ENCODE results near the gene SCP2.

The SCP2 gene

GRCh38 chr1:53070621-53071020 lies 143.5 kb downstream of the SCP2 start:
- no peaks in the 10 kb centered on the region for H3K9me3 ChIP-seq (ENCODE audit: control extremely low read depth in 1 of 5, control insufficient read depth in 4 of 5, insufficient read depth in 2 of 5, low read depth in 1 of 5, low read length in 4 of 5)
- no peaks in the 10 kb centered on the region for H3K36me3 ChIP-seq (ENCODE audit: control insufficient read depth in 4 of 4, insufficient read depth in 4 of 4, low read length in 3 of 4)
- ChIA-PET CTCF (no interaction called here), POLR2A (interaction anchor here (0.7 kb wide), 1 partner anchor 153 kb away, joined by 3 read pairs; no protein-coding TSS in a partner anchor)
- no peak overlapping the region for H3K27ac ChIP-seq (ENCODE audit: insufficient read depth in 1 of 2, low read depth in 1 of 2, low read length in 2 of 2, poor library complexity in 1 of 2, severe bottlenecking in 2 of 2)
- no peak overlapping the region for H3K4me3 ChIP-seq (ENCODE audit: control insufficient read depth in 1 of 7, extremely low read depth in 1 of 7, insufficient read depth in 4 of 7, low read depth in 2 of 7, low read length in 6 of 7)
- 100% methylated on average over 7 of the region's 12 CpGs for WGBS (ENCODE audit: insufficient coverage)
- peaks cover 0 to under 1% (median 0%) of the 10 kb centered on the region in 5 experiments for H3K27me3 ChIP-seq (replicated peaks in 2 of 5; ENCODE audit: control insufficient read depth in 4 of 5, insufficient read depth in 5 of 5, low read length in 4 of 5)
- no peak for DNase-seq
- H3K4me1 ChIP-seq (ENCODE audit: control extremely low read depth in 1 of 4, control insufficient read depth in 4 of 4, insufficient read depth in 4 of 4, low read length in 3 of 4) = no peaks in the 10 kb centered on the region

GRCh38 chr1:53071167-53071865 lies 144.2 kb downstream of the SCP2 start:
- H3K27ac ChIP-seq (ENCODE audit: insufficient read depth in 1 of 2, low read depth in 1 of 2, low read length in 2 of 2, poor library complexity in 1 of 2, severe bottlenecking in 2 of 2) = no peak overlapping the region
- WGBS (ENCODE audit: insufficient coverage) = 96% methylated on average over 15 of the region's 17 CpGs
- no peak overlapping the region for H3K4me3 ChIP-seq (ENCODE audit: control insufficient read depth in 1 of 7, extremely low read depth in 1 of 7, insufficient read depth in 4 of 7, low read depth in 2 of 7, low read length in 6 of 7)
- no peaks in the 10 kb centered on the region for H3K9me3 ChIP-seq (ENCODE audit: control extremely low read depth in 1 of 5, control insufficient read depth in 4 of 5, insufficient read depth in 2 of 5, low read depth in 1 of 5, low read length in 4 of 5)
- H3K4me1 ChIP-seq (ENCODE audit: control extremely low read depth in 1 of 4, control insufficient read depth in 4 of 4, insufficient read depth in 4 of 4, low read length in 3 of 4) = no peaks in the 10 kb centered on the region
- ChIA-PET CTCF (no interaction called here), POLR2A (interaction anchor here (0.7 kb wide), 1 partner anchor 154 kb away, joined by 3 read pairs; no protein-coding TSS in a partner anchor)
- DNase-seq = no peak
- H3K27me3 ChIP-seq (replicated peaks in 2 of 5; ENCODE audit: control insufficient read depth in 4 of 5, insufficient read depth in 5 of 5, low read length in 4 of 5) = no peaks in the 10 kb centered on the region
- H3K36me3 ChIP-seq (ENCODE audit: control insufficient read depth in 4 of 4, insufficient read depth in 4 of 4, low read length in 3 of 4) = no peaks in the 10 kb centered on the region

GRCh38 chr1:53071915-53072314 lies 144.8 kb downstream of the SCP2 start:
- DNase-seq = no peak
- Histone ChIP-seq H3K9me3 (ENCODE audit: control extremely low read depth in 1 of 5, control insufficient read depth in 4 of 5, insufficient read depth in 2 of 5, low read depth in 1 of 5, low read length in 4 of 5) (no peaks in the 10 kb centered on the region), H3K4me3 (ENCODE audit: control insufficient read depth in 1 of 7, extremely low read depth in 1 of 7, insufficient read depth in 4 of 7, low read depth in 2 of 7, low read length in 6 of 7) (no peak overlapping the region), H3K27me3 (replicated peaks in 2 of 5; ENCODE audit: control insufficient read depth in 4 of 5, insufficient read depth in 5 of 5, low read length in 4 of 5) (no peaks in the 10 kb centered on the region), H3K4me1 (ENCODE audit: control extremely low read depth in 1 of 4, control insufficient read depth in 4 of 4, insufficient read depth in 4 of 4, low read length in 3 of 4) (no peaks in the 10 kb centered on the region), H3K36me3 (ENCODE audit: control insufficient read depth in 4 of 4, insufficient read depth in 4 of 4, low read length in 3 of 4) (no peaks in the 10 kb centered on the region), H3K27ac (ENCODE audit: insufficient read depth in 1 of 2, low read depth in 1 of 2, low read length in 2 of 2, poor library complexity in 1 of 2, severe bottlenecking in 2 of 2) (no peak overlapping the region)
- CTCF ChIA-PET = no interaction called here
- POLR2A ChIA-PET = no interaction called here
- WGBS (ENCODE audit: insufficient coverage) = no CpG with 5 or more reads among the region's 1 CpG

GRCh38 chr1:53073287-53073686 lies 146.2 kb downstream of the SCP2 start:
- WGBS (ENCODE audit: insufficient coverage) = 96% methylated on average over 4 of the region's 7 CpGs
- Histone ChIP-seq H3K36me3 (ENCODE audit: control insufficient read depth in 4 of 4, insufficient read depth in 4 of 4, low read length in 3 of 4) (no peaks in the 10 kb centered on the region), H3K27ac (ENCODE audit: insufficient read depth in 1 of 2, low read depth in 1 of 2, low read length in 2 of 2, poor library complexity in 1 of 2, severe bottlenecking in 2 of 2) (no peak overlapping the region), H3K4me3 (ENCODE audit: control insufficient read depth in 1 of 7, extremely low read depth in 1 of 7, insufficient read depth in 4 of 7, low read depth in 2 of 7, low read length in 6 of 7) (no peak overlapping the region), H3K9me3 (ENCODE audit: control extremely low read depth in 1 of 5, control insufficient read depth in 4 of 5, insufficient read depth in 2 of 5, low read depth in 1 of 5, low read length in 4 of 5) (no peaks in the 10 kb centered on the region), H3K27me3 (replicated peaks in 2 of 5; ENCODE audit: control insufficient read depth in 4 of 5, insufficient read depth in 5 of 5, low read length in 4 of 5) (no peaks in the 10 kb centered on the region), H3K4me1 (ENCODE audit: control extremely low read depth in 1 of 4, control insufficient read depth in 4 of 4, insufficient read depth in 4 of 4, low read length in 3 of 4) (no peaks in the 10 kb centered on the region)
- no peak for DNase-seq
- ChIA-PET CTCF (no interaction called here), POLR2A (no interaction called here)

- POLR2A ChIA-PET = no interaction called here
- Histone ChIP-seq H3K36me3 (ENCODE audit: control insufficient read depth in 4 of 4, insufficient read depth in 4 of 4, low read length in 3 of 4) (no peaks in the 10 kb centered on the region), H3K27me3 (replicated peaks in 2 of 5; ENCODE audit: control insufficient read depth in 4 of 5, insufficient read depth in 5 of 5, low read length in 4 of 5) (no peaks in the 10 kb centered on the region), H3K4me1 (ENCODE audit: control extremely low read depth in 1 of 4, control insufficient read depth in 4 of 4, insufficient read depth in 4 of 4, low read length in 3 of 4) (no peaks in the 10 kb centered on the region), H3K9me3 (ENCODE audit: control extremely low read depth in 1 of 5, control insufficient read depth in 4 of 5, insufficient read depth in 2 of 5, low read depth in 1 of 5, low read length in 4 of 5) (no peaks in the 10 kb centered on the region), H3K27ac (ENCODE audit: insufficient read depth in 1 of 2, low read depth in 1 of 2, low read length in 2 of 2, poor library complexity in 1 of 2, severe bottlenecking in 2 of 2) (no peak overlapping the region), H3K4me3 (ENCODE audit: control insufficient read depth in 1 of 7, extremely low read depth in 1 of 7, insufficient read depth in 4 of 7, low read depth in 2 of 7, low read length in 6 of 7) (no peak overlapping the region)
- no peak for DNase-seq
- 98% methylated on average over 9 of the region's 10 CpGs for WGBS (ENCODE audit: insufficient coverage)
- CTCF ChIA-PET = no interaction called here
These were observed 146.8 kb downstream of the SCP2 start for GRCh38 chr1:53073868-53074311.

- no peak overlapping the region for H3K4me3 ChIP-seq (ENCODE audit: control insufficient read depth in 1 of 7, extremely low read depth in 1 of 7, insufficient read depth in 4 of 7, low read depth in 2 of 7, low read length in 6 of 7)
- no peak overlapping the region for H3K27ac ChIP-seq (ENCODE audit: insufficient read depth in 1 of 2, low read depth in 1 of 2, low read length in 2 of 2, poor library complexity in 1 of 2, severe bottlenecking in 2 of 2)
- no peak for DNase-seq
- CTCF ChIA-PET = no interaction called here
- no peaks in the 10 kb centered on the region for H3K36me3 ChIP-seq (ENCODE audit: control insufficient read depth in 4 of 4, insufficient read depth in 4 of 4, low read length in 3 of 4)
- POLR2A ChIA-PET = no interaction called here
- no peaks in the 10 kb centered on the region for H3K9me3 ChIP-seq (ENCODE audit: control extremely low read depth in 1 of 5, control insufficient read depth in 4 of 5, insufficient read depth in 2 of 5, low read depth in 1 of 5, low read length in 4 of 5)
- H3K27me3 ChIP-seq (replicated peaks in 2 of 5; ENCODE audit: control insufficient read depth in 4 of 5, insufficient read depth in 5 of 5, low read length in 4 of 5) = no peaks in the 10 kb centered on the region
- WGBS (ENCODE audit: insufficient coverage) = 100% methylated on average over 4 of the region's 8 CpGs
- H3K4me1 ChIP-seq (ENCODE audit: control extremely low read depth in 1 of 4, control insufficient read depth in 4 of 4, insufficient read depth in 4 of 4, low read length in 3 of 4) = no peaks in the 10 kb centered on the region
These were observed 147.5 kb downstream of the SCP2 start for GRCh38 chr1:53074313-53075154.

GRCh38 chr1:53075206-53075605 lies 148.1 kb downstream of the SCP2 start:
- Histone ChIP-seq H3K4me3 (ENCODE audit: control insufficient read depth in 1 of 7, extremely low read depth in 1 of 7, insufficient read depth in 4 of 7, low read depth in 2 of 7, low read length in 6 of 7) (no peak overlapping the region), H3K9me3 (ENCODE audit: control extremely low read depth in 1 of 5, control insufficient read depth in 4 of 5, insufficient read depth in 2 of 5, low read depth in 1 of 5, low read length in 4 of 5) (no peaks in the 10 kb centered on the region), H3K27me3 (replicated peaks in 2 of 5; ENCODE audit: control insufficient read depth in 4 of 5, insufficient read depth in 5 of 5, low read length in 4 of 5) (no peaks in the 10 kb centered on the region), H3K36me3 (ENCODE audit: control insufficient read depth in 4 of 4, insufficient read depth in 4 of 4, low read length in 3 of 4) (no peaks in the 10 kb centered on the region), H3K27ac (ENCODE audit: insufficient read depth in 1 of 2, low read depth in 1 of 2, low read length in 2 of 2, poor library complexity in 1 of 2, severe bottlenecking in 2 of 2) (no peak overlapping the region), H3K4me1 (ENCODE audit: control extremely low read depth in 1 of 4, control insufficient read depth in 4 of 4, insufficient read depth in 4 of 4, low read length in 3 of 4) (no peaks in the 10 kb centered on the region)
- CTCF ChIA-PET = no interaction called here
- no peak for DNase-seq
- WGBS (ENCODE audit: insufficient coverage) = 96% methylated on average over 4 of the region's 4 CpGs
- POLR2A ChIA-PET = no interaction called here

Data from common myeloid progenitor, CD34-positive (primary cell).